Measurements from ENCODE around the gene PLA2G4B.
A peak's percentile ranks its signal among the peaks of the same experiment; 100 is the strongest.
"Not testable (repeated sequence)": the region's sequence is repeated elsewhere in the genome, so short reads cannot be mapped to it uniquely, and the experiment has no call there.

PLA2G4B gene

GRCh38 chr15:41827880-41828806 lies 10.5 kb upstream of the PLA2G4B start, which contains the start of gene JMJD7:
Gene JMJD7, plus strand, starts transcription at chr15:41828092. Its CDS starts 33 bp downstream, at chr15:41828125.
- DNase-seq, result peak; percentile 98

- DNase-seq, result no peak
These were observed 9.9 kb upstream of the PLA2G4B start for GRCh38 chr15:41828807-41829141.

GRCh38 chr15:41829959-41830646 lies 8.5 kb upstream of the PLA2G4B start:
- no peak for DNase-seq

- not testable (repeated sequence) for DNase-seq
These were observed 7.4 kb upstream of the PLA2G4B start for GRCh38 chr15:41831291-41831690.

GRCh38 chr15:41832208-41832607 lies 6.4 kb upstream of the PLA2G4B start:
- no peak for DNase-seq

- no peak for DNase-seq
These were observed 5.8 kb upstream of the PLA2G4B start for GRCh38 chr15:41832875-41833274.

- no peak for DNase-seq
These were observed 4.6 kb upstream of the PLA2G4B start for GRCh38 chr15:41834096-41834495.

- no peak for DNase-seq
These were observed 2.6 kb upstream of the PLA2G4B start for GRCh38 chr15:41836073-41836472.

- DNase-seq, result no peak
These were observed 1.8 kb upstream of the PLA2G4B start for GRCh38 chr15:41836713-41837454.

GRCh38 chr15:41839781-41840491 lies 1.3 kb downstream of the PLA2G4B start:
- DNase-seq, result no peak

- DNase-seq, result no peak
These were observed 2.0 kb downstream of the PLA2G4B start for GRCh38 chr15:41840673-41841072.

GRCh38 chr15:41841131-41841530 lies 2.5 kb downstream of the PLA2G4B start:
- DNase-seq, result no peak

GRCh38 chr15:41842229-41842628 lies 3.6 kb downstream of the PLA2G4B start:
- no peak for DNase-seq

GRCh38 chr15:41843571-41843970 lies 4.9 kb downstream of the PLA2G4B start:
- no peak for DNase-seq

GRCh38 chr15:41844814-41845213 lies 6.2 kb downstream of the PLA2G4B start:
- no peak for DNase-seq

GRCh38 chr15:41847206-41847605 lies 8.6 kb downstream of the PLA2G4B start:
- no peak for DNase-seq

- no peak for DNase-seq
These were observed 9.3 kb downstream of the PLA2G4B start for GRCh38 chr15:41847981-41848380.

- DNase-seq, result peak; percentile 79
These were observed 10.0 kb downstream of the PLA2G4B start for GRCh38 chr15:41848631-41849030.

- no peak for DNase-seq
These were observed 10.6 kb downstream of the PLA2G4B start for GRCh38 chr15:41849204-41849603.

GRCh38 chr15:41849861-41850260 lies 11.2 kb downstream of the PLA2G4B start:
- DNase-seq, result no peak

- no peak for DNase-seq
These were observed 12.0 kb downstream of the PLA2G4B start for GRCh38 chr15:41850482-41851166.

- no peak for DNase-seq
These were observed 12.5 kb downstream of the PLA2G4B start for GRCh38 chr15:41851167-41851523.

All from activated CD8-positive, alpha-beta memory T cell treated with anti-CD3 and anti-CD28 coated beads, Interleukin-2, amount 50 U/mL, for 48 hours (primary cell).